Keratinocyte (primary cell): ENCODE results near the gene KDM5B.

ENCODE experiments used
- CTCF ChIP-seq, 3 experiments: IDR thresholded peaks in 1 of 3; conservative IDR thresholded peaks in 1 of 3; optimal IDR thresholded peaks in 1 of 3; 2 replicates in 2 of 3; 3 replicates in 1 of 3; pipeline versions ENCODE3 to v1.5.1; 2011; ENCODE audit warnings: low read length in 3 of 3, mild to moderate bottlenecking in 3 of 3, moderate library complexity in 2 of 3, control low read depth in 1 of 3, inconsistent platforms in 1 of 3; ENCODE audit not compliant: insufficient read depth in 2 of 3; ENCODE audit errors: extremely low read depth in 1 of 3
- EZH2 ChIP-seq: IDR thresholded peaks from one replicate; pipeline ENCODE4 v1.6.1; 2012; ENCODE audit warnings: inconsistent platforms, mild to moderate bottlenecking, low read length, moderate library complexity

GRCh38 chr1:202806845-202807450, 1.3 kb downstream of the KDM5B start:
- TF ChIP-seq CTCF (optimal IDR thresholded peaks at IDR 0.05 in 1 of 3, IDR thresholded peaks at IDR 0.05 in 1 of 3, conservative IDR thresholded peaks at IDR 0.05 in 1 of 3; ENCODE audit: extremely low read depth in 1 of 3, insufficient read depth in 2 of 3, low read length in 3 of 3) (no peak), EZH2 (no peak)
